GM23248 (cell line): ENCODE data around the gene TLX1.

Source experiments
- EZH2 ChIP-seq: fragments of 200-600 bp; sonication (generic); IDR thresholded peaks from 2 replicates; pipeline ENCODE4 v1.6.1; 2018; ENCODE audit warnings: antibody characterized with exemption, mild to moderate bottlenecking; ENCODE audit not compliant: insufficient read depth, poor library complexity, severe bottlenecking
- EZH2phosphoT487 ChIP-seq: fragments of 200-600 bp; sonication (generic); IDR thresholded peaks from 2 replicates; pipeline ENCODE4 v1.6.1; 2018; ENCODE audit warnings: antibody characterized with exemption, moderate library complexity, mild to moderate bottlenecking, low read depth; ENCODE audit not compliant: insufficient read depth

GRCh38 chr10:101085846-101086245, 45.3 kb upstream of the TLX1 start:
- no peak for TF ChIP-seq EZH2phosphoT487
- no peak for TF ChIP-seq EZH2
